Neural crest cell (in vitro differentiated cells): ENCODE measurements around the gene CNTNAP2. TPM values are rescaled to one million over a fixed set of nuclear protein-coding genes. Genes with fewer than 3 reads are reported as not detected.

Experiments used
- DNase-seq: peaks from one replicate; pipeline ENCODE4 v3.0.0; 2021; ENCODE audit warnings: low read depth, mixed read lengths, low spot score
- H3K27ac Mint-ChIP-seq: one replicate; pipeline ENCODE4 v1.8.0; 2021; ENCODE audit warnings: mild to moderate bottlenecking, mixed read lengths; ENCODE audit not compliant: unreplicated experiment
- H3K27me3 Mint-ChIP-seq: 2 replicates; pipeline ENCODE4 v1.8.0; 2021; ENCODE audit warnings: low read depth, mild to moderate bottlenecking, mixed read lengths
- H3K36me3 Mint-ChIP-seq: 2 replicates; pipeline ENCODE4 v1.8.0; 2021; ENCODE audit warnings: low read depth, mild to moderate bottlenecking, mixed read lengths
- H3K4me1 Mint-ChIP-seq: 2 replicates; pipeline ENCODE4 v1.8.0; 2021; ENCODE audit warnings: mixed read lengths
- H3K4me3 Mint-ChIP-seq: one replicate; pipeline ENCODE4 v1.8.0; 2021; ENCODE audit warnings: mild to moderate bottlenecking, mixed read lengths
- H3K9me3 Mint-ChIP-seq: 2 replicates; pipeline ENCODE4 v1.8.0; 2021; ENCODE audit warnings: mixed read lengths
- total RNA-seq: library from RNA; stranded (reverse); gene quantifications from 2 replicates; pipeline ENCODE4 v1.2.1, GENCODE V29; 2021
- TF ChIP-seq, protein P1 (sequence below): fragments of 200-600 bp; sonication (generic); conservative IDR thresholded peaks from 2 replicates; pipeline ENCODE4 v1.5.0; 2021; ENCODE audit warnings: antibody characterized with exemption, mild to moderate bottlenecking

CNTNAP2 gene
- total RNA-seq, 1 donor from 2014 or later: 12.9 TPM

DNA sequence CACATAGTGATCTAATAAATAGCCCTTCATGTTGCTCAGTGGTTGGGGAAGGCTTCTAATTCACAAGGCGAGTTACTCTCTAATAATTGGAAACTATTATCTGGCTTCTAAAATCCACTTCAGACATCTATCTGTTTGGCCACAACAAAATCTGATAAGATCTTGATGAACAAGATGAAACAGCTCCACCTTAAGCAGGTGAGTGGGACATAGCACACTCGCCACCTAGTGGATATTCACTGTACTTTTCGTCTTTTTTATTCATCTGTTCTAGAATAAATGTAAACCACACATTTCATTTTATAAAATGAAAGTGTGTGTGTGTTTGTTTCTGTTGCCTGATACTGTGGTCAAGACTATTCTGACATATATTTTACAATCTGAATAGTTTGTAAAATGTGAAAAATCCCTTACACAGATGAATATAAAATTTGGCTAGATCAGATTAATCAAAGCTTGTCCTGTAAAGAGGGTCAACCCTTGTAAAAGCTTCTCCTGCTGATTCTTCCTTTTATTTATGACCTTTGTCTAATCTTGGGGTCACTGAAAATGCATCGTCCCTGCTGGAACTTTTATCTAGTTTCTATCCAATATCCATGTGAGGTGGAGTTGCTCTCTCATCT, 26.5 kb upstream of the CNTNAP2 start:
- Mint-ChIP-seq H3K4me3 (no peak overlapping the region), H3K4me1 (no peaks in the 10 kb centered on the region), H3K9me3 (no peaks in the 10 kb centered on the region), H3K27me3 (peaks cover under 1% of the 10 kb centered on the region), H3K27ac (no peak overlapping the region), H3K36me3 (no peaks in the 10 kb centered on the region)
- TF ChIP-seq, protein P1, sequence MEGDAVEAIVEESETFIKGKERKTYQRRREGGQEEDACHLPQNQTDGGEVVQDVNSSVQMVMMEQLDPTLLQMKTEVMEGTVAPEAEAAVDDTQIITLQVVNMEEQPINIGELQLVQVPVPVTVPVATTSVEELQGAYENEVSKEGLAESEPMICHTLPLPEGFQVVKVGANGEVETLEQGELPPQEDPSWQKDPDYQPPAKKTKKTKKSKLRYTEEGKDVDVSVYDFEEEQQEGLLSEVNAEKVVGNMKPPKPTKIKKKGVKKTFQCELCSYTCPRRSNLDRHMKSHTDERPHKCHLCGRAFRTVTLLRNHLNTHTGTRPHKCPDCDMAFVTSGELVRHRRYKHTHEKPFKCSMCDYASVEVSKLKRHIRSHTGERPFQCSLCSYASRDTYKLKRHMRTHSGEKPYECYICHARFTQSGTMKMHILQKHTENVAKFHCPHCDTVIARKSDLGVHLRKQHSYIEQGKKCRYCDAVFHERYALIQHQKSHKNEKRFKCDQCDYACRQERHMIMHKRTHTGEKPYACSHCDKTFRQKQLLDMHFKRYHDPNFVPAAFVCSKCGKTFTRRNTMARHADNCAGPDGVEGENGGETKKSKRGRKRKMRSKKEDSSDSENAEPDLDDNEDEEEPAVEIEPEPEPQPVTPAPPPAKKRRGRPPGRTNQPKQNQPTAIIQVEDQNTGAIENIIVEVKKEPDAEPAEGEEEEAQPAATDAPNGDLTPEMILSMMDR: peak; percentile 90
- DNase-seq: no peak

DNA sequence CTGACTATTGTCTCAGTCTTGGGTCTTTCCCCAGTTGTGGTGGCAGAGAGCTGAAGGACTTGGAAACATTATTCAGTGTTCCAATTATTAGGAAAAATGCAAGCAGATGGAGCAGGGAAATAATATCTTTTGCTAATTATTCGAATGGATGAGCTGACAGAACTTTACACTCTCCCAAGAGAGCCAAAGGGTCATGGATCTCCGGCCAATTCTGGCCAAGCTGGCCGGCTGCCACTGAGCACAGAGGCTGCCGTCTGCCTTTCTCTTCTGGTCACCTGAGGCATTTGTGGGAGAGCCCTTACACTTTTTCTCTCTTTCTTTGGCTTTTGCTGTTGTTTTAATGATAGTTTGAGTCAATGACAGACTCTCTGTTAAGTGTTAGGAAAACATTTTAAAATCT, 22.2 kb upstream of the CNTNAP2 start:
- Mint-ChIP-seq H3K27me3 (peaks cover 20% of the 10 kb centered on the region), H3K4me3 (no peak overlapping the region), H3K27ac (no peak overlapping the region), H3K9me3 (no peaks in the 10 kb centered on the region), H3K36me3 (no peaks in the 10 kb centered on the region), H3K4me1 (no peaks in the 10 kb centered on the region)
- DNase-seq: no peak
- TF ChIP-seq, protein P1: no peak

DNA sequence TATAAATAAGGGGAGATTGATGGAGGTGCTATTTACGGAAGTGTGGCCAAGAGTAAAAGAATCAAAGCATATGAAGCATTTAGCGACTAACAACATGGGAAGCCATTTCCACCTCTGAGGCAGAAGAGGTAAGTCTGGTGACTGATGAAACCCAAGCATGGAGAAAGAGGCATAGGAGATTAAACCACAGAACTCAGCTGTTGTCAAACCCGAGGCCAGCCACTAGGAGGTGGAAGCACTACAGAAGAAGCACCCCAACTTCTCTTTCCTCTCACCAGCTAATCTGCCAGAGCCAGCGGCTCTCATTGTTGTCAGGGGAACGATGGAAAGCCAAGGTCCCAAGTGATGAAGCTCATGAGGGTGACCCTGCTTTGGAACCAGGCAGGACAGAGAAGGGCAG, 19.6 kb upstream of the CNTNAP2 start:
- no peak for DNase-seq
- H3K27ac Mint-ChIP-seq: no peak overlapping the region
- H3K36me3 Mint-ChIP-seq: no peaks in the 10 kb centered on the region
- H3K4me1 Mint-ChIP-seq: no peaks in the 10 kb centered on the region
- no peak overlapping the region for H3K4me3 Mint-ChIP-seq
- TF ChIP-seq, protein P1: no peak
- H3K9me3 Mint-ChIP-seq: no peaks in the 10 kb centered on the region
- peaks cover 33% of the 10 kb centered on the region for H3K27me3 Mint-ChIP-seq

DNA sequence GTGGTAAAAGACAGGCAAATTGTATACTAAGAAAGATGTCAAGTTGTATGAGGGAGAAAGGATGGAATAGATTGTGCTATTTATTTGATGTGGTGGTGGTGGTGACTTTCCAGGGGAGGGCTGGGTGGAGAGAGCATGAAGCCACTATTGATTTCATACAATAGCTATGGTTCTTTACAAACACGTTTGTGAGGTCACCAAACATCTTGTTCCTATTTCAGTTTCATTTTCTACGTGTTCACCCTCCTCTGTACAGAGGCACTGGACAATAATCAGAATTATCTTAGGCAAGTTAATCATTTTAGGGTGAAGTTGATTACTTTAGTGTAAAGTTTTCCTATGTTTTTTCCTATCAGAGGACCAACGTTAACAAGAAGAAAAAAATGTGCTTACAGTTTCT, 10.3 kb upstream of the CNTNAP2 start:
- no peaks in the 10 kb centered on the region for H3K36me3 Mint-ChIP-seq
- H3K27me3 Mint-ChIP-seq: peaks cover 74% of the 10 kb centered on the region

DNA sequence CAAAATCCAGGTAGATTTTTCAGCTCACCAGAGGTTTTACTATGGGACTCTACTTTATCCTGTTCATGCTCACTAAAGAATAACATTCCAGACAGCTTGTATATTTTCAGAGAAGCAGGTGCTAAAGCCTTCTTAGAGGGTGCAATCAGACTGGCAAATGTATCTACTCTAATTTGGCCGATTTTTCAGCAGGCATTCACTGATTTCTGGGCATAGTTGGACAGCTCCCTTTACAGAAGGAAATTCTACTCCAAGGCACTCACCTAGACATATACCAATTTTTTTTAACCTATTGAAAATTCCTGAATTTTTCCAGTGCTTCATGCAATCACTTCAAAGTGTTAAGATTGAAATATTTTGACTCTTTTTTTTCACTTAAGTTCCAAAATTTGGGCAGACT, 3.8 kb upstream of the CNTNAP2 start:
- DNase-seq: no peak
- Mint-ChIP-seq H3K27me3 (peaks cover 81% of the 10 kb centered on the region), H3K4me3 (no peak overlapping the region), H3K27ac (no peak overlapping the region), H3K36me3 (no peaks in the 10 kb centered on the region), H3K4me1 (peaks cover 15% of the 10 kb centered on the region), H3K9me3 (no peaks in the 10 kb centered on the region)
- TF ChIP-seq, protein P1: no peak

More for the DNA sequence above, 10.3 kb upstream of the CNTNAP2 start:
- TF ChIP-seq, protein P1: no peak
- Mint-ChIP-seq H3K4me3 (no peak overlapping the region), H3K9me3 (no peaks in the 10 kb centered on the region), H3K27ac (no peak overlapping the region), H3K4me1 (no peaks in the 10 kb centered on the region)
- no peak for DNase-seq
